Right forelimb (tissue), 1 donor: Measurements from ENCODE around the gene ELF5.

Source experiments
- DNase-seq: peaks from one replicate; pipeline ENCODE4 v3.0.0-alpha.2; 2018

Gene ELF5

DNA sequence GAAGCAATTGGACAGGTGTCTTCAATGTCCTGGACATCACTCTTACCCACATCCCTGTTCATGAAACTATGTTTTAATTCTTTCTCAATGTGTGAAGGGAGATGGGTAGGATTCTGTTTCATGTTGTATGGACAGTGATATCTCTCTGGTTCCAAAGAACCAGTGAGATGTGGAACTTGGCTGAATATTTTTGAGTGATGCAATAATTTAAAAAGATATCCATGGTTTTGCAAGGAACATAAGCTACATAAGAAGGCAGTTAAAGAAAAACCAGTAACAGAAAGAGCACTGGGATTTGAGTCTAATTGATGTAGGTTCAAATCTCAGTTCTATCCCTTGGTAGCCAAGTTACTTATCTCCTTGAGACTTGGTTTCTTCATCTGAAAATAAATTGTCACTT is 7.7 kb upstream of the ELF5 start:
- DNase-seq = no peak

- no peak for DNase-seq
Observed at GRCh38 chr11:34519595-34520235, 6.1 kb upstream of the ELF5 start.

GRCh38 chr11:34516247-34517040 is 2.9 kb upstream of the ELF5 start:
- no peak for DNase-seq

- DNase-seq = no peak
Observed at GRCh38 chr11:34514597-34514996, 1.0 kb upstream of the ELF5 start.

GRCh38 chr11:34512840-34513681 is 533 bp downstream of the ELF5 start:
- no peak for DNase-seq

GRCh38 chr11:34510673-34511072 is 2.9 kb downstream of the ELF5 start:
- DNase-seq = no peak

GRCh38 chr11:34510218-34510617 is 3.4 kb downstream of the ELF5 start:
- DNase-seq = no peak

DNA sequence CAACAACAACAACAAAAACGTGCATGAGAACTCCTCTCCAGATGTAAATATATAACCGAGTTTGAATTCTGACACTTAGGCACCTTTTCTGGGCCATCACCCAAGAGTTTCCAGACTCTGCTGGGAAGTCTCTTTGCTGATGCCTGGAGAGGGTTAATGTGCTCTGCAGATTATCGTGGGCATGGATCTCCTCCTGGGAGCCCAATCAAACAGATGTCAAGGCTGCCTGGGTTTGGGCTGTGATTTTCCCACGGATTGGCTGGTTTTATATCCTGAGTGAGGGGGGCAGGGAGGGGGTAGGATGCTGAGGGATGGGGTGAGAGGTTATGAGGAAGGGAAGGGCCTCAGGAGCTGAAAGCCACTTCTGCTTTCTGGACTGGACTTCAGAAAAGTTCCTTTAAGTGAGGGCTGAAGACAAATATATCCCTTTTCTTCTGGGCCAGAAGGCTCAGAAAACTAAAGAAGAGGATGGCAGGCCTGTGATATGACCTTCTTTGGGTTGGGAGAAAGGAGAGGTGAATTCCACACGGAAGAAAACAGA is 4.2 kb downstream of the ELF5 start:
- DNase-seq = no peak

DNA sequence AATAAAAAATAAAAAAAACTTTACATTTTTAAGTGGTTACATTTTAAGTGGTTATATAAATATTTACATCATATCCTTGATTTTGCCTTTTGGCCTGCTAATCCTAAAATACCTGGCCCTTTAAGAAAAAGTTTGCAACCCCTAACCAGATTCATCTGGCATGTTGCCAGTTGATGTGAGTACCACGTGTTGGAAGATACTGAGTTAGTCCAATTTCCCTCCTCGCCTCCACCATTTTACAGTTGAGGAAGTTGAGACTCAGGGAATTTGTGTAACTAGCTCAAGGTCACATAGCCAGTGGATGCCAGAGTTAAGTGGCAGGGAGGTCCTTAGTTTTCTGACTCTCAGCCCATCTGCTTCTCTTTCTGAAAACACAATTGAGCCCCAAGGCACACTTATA is 5.1 kb downstream of the ELF5 start:
- no peak for DNase-seq

DNA sequence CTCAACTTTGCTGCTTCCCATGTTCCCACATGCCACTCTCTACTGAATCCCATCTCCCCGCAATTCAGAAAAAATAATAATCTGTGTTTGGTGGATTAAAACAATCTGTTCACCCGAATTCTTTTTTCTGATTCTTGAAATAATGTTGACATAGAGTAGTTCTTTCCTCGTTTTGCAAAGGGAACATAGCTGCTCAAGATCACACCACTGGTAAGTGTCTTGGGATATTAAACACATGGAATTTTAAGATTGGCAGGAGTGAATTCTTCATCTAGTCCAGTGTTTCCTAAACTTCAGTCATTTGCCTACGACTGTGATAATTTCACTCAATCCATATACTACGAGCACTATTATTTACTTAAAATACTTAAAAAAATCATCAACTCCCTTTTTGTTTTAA is 6.0 kb downstream of the ELF5 start:
- no peak for DNase-seq

DNA sequence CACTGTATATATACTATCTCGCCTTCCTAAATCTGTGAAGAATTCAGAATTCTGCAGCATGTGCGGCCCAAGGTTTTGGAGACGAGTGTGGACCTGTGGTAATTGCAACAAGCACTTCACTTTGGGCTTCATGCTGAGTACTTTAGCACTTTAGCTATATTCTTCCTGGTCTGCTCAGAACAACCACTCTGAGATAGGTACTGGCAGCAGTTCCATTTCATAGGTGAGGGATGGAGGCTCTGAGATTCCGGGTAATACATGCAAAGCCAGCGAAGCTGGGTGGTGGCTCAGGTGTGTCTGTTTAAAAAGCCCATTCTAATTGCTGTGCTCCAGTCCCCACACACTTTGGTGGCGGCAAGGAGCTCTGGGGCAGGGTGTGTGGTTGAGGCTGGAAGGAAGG is 6.4 kb downstream of the ELF5 start:
- no peak for DNase-seq

DNA sequence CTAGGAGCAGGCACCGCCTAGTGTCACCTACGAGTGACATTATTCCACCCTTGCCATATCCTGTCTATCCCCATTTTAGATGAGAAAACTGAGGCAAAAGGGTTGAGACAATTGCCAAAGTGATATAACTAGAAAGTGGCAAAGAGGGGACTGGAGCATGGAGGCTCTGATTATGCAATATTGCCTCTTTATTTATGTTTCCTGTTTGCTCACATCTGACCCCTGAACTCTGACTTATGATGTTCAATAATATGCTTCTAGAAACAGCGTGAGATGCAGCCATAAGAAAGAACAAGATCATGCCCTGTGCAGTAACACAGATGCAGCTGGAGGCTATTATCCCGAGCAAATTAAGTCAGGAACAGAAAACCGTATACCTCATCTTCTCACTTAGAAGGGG is 7.7 kb downstream of the ELF5 start:
- no peak for DNase-seq

DNA sequence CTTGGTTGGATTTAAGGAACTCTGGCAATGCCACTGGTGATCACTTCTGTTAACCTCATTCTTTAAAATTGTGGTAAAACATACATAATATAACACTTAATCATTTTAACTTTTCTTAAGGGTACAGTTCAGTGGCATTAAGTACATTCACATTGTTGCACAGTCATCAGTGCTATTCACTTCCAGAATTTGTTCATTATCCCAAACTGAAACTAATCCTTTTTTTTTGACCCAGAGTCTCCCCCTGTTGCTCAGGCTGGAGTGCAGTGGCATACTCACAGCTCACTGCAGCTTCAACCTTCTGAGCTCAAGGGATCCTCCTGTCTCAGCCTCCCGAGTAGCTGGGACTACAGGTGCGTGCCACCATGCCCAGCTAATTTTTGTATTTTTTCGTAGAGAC is 10.6 kb downstream of the ELF5 start:
- no peak for DNase-seq

DNA sequence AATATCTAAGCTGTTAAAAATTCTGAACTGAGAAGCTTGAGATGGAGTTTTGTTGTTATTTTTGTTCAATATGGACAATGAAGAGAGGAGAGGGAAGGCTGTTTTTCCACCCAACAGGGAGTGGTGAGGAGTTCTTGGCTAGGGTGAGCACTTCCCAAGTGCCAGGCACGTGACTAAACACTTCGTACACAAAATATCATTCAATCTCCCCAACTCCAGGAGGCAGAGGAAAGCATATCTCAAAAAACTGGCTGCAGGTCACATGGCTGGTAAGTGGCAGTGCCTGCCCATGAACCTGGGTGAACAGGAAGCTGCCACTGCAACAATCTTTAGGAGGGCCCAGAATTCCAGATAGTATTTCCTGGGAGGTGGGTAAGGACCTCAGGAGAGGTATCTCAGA is 11.6 kb downstream of the ELF5 start:
- no peak for DNase-seq

- DNase-seq = peak; percentile 61
Observed at GRCh38 chr11:34501500-34501899, 12.1 kb downstream of the ELF5 start.

DNA sequence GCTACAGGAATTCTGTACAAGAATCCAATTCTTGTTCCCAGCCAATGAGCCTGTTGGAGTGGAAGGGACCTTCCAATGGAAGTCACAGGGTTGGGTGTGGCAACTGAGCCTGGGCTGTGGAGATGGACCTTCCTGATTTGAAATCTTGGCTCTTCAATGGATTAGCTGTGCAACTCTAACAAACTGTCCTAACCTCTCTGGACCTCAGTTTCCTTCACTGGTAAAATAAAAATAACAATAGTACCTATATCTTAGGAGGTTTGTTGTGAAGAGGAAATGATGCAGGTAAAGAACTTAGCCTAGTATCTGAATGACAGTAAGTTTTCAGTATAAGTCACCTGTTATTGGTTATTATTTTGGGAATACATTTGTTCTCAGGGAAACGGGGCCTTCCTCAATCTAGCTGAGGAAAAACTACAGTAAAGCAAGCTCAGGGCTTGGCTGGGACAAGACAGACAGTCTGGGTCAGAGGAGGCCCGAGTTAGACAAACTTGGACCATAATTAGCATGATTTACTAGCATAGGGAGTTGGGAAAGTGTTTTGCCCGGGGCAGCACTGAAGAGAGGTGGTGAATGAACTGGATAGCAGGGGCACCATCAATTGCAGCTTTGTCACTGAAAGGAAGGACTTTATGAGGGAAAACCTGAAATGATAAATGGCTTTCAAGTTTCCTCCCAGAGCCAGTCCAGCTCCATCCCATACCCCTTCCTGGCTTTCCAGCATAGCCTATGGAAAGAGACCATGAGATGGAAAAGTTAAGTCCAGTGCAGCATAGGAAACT is 13.7 kb downstream of the ELF5 start:
- no peak for DNase-seq

GRCh38 chr11:34495724-34496377 is 17.7 kb downstream of the ELF5 start:
- DNase-seq = peak; percentile 58

DNA sequence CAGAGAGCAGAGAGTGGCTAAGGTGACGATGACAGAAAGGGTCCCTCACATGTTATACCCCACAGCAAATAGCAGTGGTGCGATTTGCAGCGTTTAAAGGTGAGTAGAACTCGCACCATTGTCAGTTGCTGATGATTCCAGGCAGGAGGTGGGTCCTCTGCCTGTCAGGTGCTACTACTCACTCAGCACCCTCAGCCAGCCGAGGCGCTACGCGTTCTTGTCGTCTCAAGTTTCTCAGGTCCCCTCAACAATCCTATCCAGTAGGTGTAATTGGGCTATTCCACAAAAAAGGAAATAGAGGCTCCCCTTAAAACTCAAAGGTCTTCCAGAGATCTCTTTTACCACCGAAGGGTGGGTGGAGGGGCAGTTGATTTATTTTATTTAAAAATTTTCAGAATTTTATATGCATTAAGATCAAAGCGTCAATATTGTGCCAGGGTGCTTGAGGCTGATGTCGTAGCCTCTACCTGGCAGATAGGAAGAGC is 18.3 kb downstream of the ELF5 start:
- DNase-seq = no peak

- DNase-seq = no peak
Observed at GRCh38 chr11:34493926-34494595, 19.5 kb downstream of the ELF5 start.

DNA sequence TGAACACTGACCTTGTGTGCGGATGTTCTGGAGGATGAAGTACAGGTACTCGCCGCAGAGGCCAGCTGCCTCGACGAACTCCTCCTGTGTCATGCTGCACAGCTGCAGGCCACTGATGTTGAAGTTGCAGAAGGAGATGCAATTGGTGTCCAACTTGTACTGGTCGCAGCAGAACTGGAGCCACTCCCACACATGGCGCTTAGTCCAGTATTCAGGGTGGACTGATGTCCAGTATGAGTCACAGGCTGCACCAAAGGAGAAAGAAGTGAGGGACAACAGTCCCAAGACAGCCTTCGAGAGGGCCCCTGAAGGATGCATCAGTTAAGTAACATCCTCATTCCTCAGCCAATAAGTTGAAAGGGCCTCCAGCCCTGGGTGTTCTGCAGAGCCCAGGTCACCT is 20.1 kb downstream of the ELF5 start:
- no peak for DNase-seq

- DNase-seq = peak; percentile 66
Observed at GRCh38 chr11:34492806-34493414, 20.7 kb downstream of the ELF5 start.
